GM12878 (cell line): ENCODE results near the gene LTBP2. TPM values are rescaled to one million over a fixed set of nuclear protein-coding genes. Genes with fewer than 3 reads are reported as not detected.

ENCODE experiments used
- ATAC-seq: fragments of 200-7000 bp; cut with Tn5 transposase; 3 replicates; pipeline ENCODE4 v1.9.1; 2020; ENCODE audit warnings: mild to moderate bottlenecking, moderate library complexity
- BruUV-seq: library from RNA; stranded (reverse); fragments of 400-500 nt; replicated peaks from 2 replicates; lab custom pipeline; 2021; lab: Mats Ljungman, UMichigan
- CTCF ChIA-PET: fragments of 300-600 bp; sonication (Branson Sonifier 250); formaldehyde crosslinking; extraction: SDS; loops from one replicate; lab custom pipeline; 2021; ENCODE audit warnings: inconsistent platforms; lab: Yijun Ruan, JAX
- POLR2A ChIA-PET: fragments of 350-600 bp; formaldehyde crosslinking; extraction: SDS; loops from one replicate; lab custom pipeline; 2021; ENCODE audit warnings: inconsistent platforms; lab: Charles Lee
- RAD21 ChIA-PET: fragments of 300-600 bp; sonication (Branson Sonifier 250); formaldehyde crosslinking; loops from one replicate; lab custom pipeline; 2023; ENCODE audit warnings: antibody characterized with exemption; ENCODE audit not compliant: unreplicated experiment; lab: Charles Lee
- SMC1A ChIA-PET: fragments of 300-600 bp; sonication (Branson Sonifier 250); formaldehyde crosslinking; loops from one replicate; lab custom pipeline; 2023; ENCODE audit not compliant: unreplicated experiment, uncharacterized antibody; lab: Charles Lee
- DNase-seq: peaks from one replicate; pipeline ENCODE4 v3.0.0-alpha.2; 2011; ENCODE audit warnings: low read depth, low spot score
- FAIRE-seq: peaks from 3 replicates; lab custom pipeline; 2011; peaks lifted over from hg19 to GRCh38; lab: Jason Lieb, UNC
- H2AFZ ChIP-seq: 2 replicates; pipeline ENCODE4 v1.6.0; 2011; ENCODE audit warnings: low read depth, low read length, control low read depth; ENCODE audit not compliant: control insufficient read depth
- H3K27ac ChIP-seq: 2 replicates; pipeline ENCODE4 v1.5.1; 2011; ENCODE audit warnings: control low read depth; ENCODE audit not compliant: control insufficient read depth, insufficient read depth
- H3K27me3 ChIP-seq, 2 experiments: replicated peaks in 1 of 2; 2 replicates each; pipeline versions ENCODE4 v1.6.0 to v1.6.1; 2011; ENCODE audit warnings: low read length in 1 of 2; ENCODE audit not compliant: control insufficient read depth in 2 of 2, insufficient read depth in 2 of 2
- H3K36me3 ChIP-seq, 2 experiments: 2 replicates each; pipeline ENCODE4 v1.5.1; 2011; ENCODE audit warnings: low read length in 1 of 2; ENCODE audit not compliant: control insufficient read depth in 2 of 2, insufficient read depth in 2 of 2
- H3K4me1 ChIP-seq: 2 replicates; pipeline ENCODE4 v1.6.1; 2011; ENCODE audit warnings: mild to moderate bottlenecking, low read length, moderate library complexity, mixed read lengths; ENCODE audit not compliant: control insufficient read depth, insufficient read depth
- H3K4me2 ChIP-seq: 2 replicates; pipeline ENCODE4 v1.6.0; 2011; ENCODE audit warnings: control low read depth; ENCODE audit not compliant: control insufficient read depth, insufficient read depth
- H3K4me3 ChIP-seq: fragments of 200-600 bp; sonication (generic); 2 replicates; pipeline ENCODE4 v1.5.1; 2016
- H3K79me2 ChIP-seq: 2 replicates; pipeline ENCODE4 v1.6.0; 2011; ENCODE audit warnings: low read length; ENCODE audit not compliant: control insufficient read depth, insufficient read depth
- H3K9ac ChIP-seq: 2 replicates; pipeline ENCODE4 v1.8.0; 2011; ENCODE audit warnings: low read length, control low read depth, mixed read lengths; ENCODE audit not compliant: control insufficient read depth, insufficient read depth
- H3K9me3 ChIP-seq: replicated peaks from 3 replicates; pipeline ENCODE4 v1.5.1; 2011; ENCODE audit warnings: mild to moderate bottlenecking, low read length; ENCODE audit not compliant: control insufficient read depth, insufficient read depth
- H4K20me1 ChIP-seq: 2 replicates; pipeline ENCODE4 v1.6.0; 2011; ENCODE audit not compliant: control insufficient read depth, insufficient read depth
- CHD1 ChIP-seq: IDR thresholded peaks from 2 replicates; pipeline ENCODE4 v1.6.1; 2012; ENCODE audit warnings: low read depth, low read length, improper control_type of control experiment
- GABPA ChIP-seq: IDR thresholded peaks from 2 replicates; pipeline ENCODE4 v1.6.1; 2014; ENCODE audit warnings: antibody characterized with exemption, low read depth, mild to moderate bottlenecking, inconsistent platforms
- IKZF2 ChIP-seq, 2 experiments: fragments of 450-650 bp; IDR thresholded peaks; 2 replicates each; pipeline ENCODE4 v1.6.1; 2017; ENCODE audit warnings: mild to moderate bottlenecking in 2 of 2, moderate library complexity in 2 of 2
- MEF2A ChIP-seq: IDR thresholded peaks from 2 replicates; pipeline ENCODE4 v1.6.1; 2011; ENCODE audit warnings: low read depth, mild to moderate bottlenecking, low read length, moderate library complexity; ENCODE audit not compliant: insufficient read depth
- MEF2B ChIP-seq: fragments of 450-650 bp; IDR thresholded peaks from 2 replicates; pipeline ENCODE4 v1.6.1; 2018; ENCODE audit warnings: mild to moderate bottlenecking, moderate library complexity; ENCODE audit not compliant: partially characterized antibody, poor library complexity, severe bottlenecking
- PKNOX1 ChIP-seq: fragments of 450-650 bp; IDR thresholded peaks from 2 replicates; pipeline ENCODE4 v1.6.1; 2016; ENCODE audit warnings: mild to moderate bottlenecking
- SREBF1 ChIP-seq: IDR thresholded peaks from 2 replicates; pipeline ENCODE4 v1.6.1; 2012; ENCODE audit warnings: mild to moderate bottlenecking, low read length
- SUZ12 ChIP-seq: fragments of 200-600 bp; sonication (generic); IDR thresholded peaks from one replicate; pipeline ENCODE4 v1.6.1; 2018; ENCODE audit warnings: antibody characterized with exemption, mild to moderate bottlenecking; ENCODE audit not compliant: unreplicated experiment
- TARDBP ChIP-seq: IDR thresholded peaks from 2 replicates; pipeline ENCODE4 v1.6.1; 2016; ENCODE audit warnings: borderline replicate concordance
- TCF12 ChIP-seq: IDR thresholded peaks from 2 replicates; pipeline ENCODE4 v1.6.1; 2011; ENCODE audit warnings: low read depth, mild to moderate bottlenecking, low read length
- ZNF592 ChIP-seq: fragments of 450-650 bp; IDR thresholded peaks from 2 replicates; pipeline ENCODE4 v1.6.1; 2017; ENCODE audit warnings: mild to moderate bottlenecking, moderate library complexity
- WGBS: methylation state at CpG from one replicate; pipeline ENCODE4 v1.1.6; 2016; ENCODE audit warnings: low lambda C conversion rate; ENCODE audit not compliant: insufficient replicate concordance, insufficient coverage; ENCODE audit errors: missing lambda C conversion rate; 5-methylcytosine and 5-hydroxymethylcytosine counted together
- in situ Hi-C: fragments of 300-500 bp; cut with MboI; formaldehyde crosslinking; loops from 9 replicates; pipeline ENCODE4 v1.14.3; 2018; ENCODE audit warnings: mixed read lengths
- intact Hi-C: fragments of 100-400 bp; cut with micrococcal nuclease; formaldehyde crosslinking; loops from one replicate; pipeline ENCODE4 v1.14.2; 2022; ENCODE audit not compliant: unreplicated experiment
- polyA plus RNA-seq, 11 experiments: library from polyadenylated mRNA; depleted of rRNA in 4 of 11; unstranded in 6 of 11; stranded (reverse) in 5 of 11; fragments of >200 nt; fragmentation: Nextera tagmentation in 4 of 11; fragmentation: Illumina TruSeq in 1 of 11; extraction: Ambion mirVana in 4 of 11; extraction: Trizol in 1 of 11; gene quantifications; 1 replicate in 1 of 11; 2 replicates in 10 of 11; pipeline versions ENCODE4 v1.2.1 to v1.2.3, GENCODE V29; 2011 to 2016; ENCODE audit warnings: inconsistent platforms in 2 of 11, missing spikeins in 2 of 11, low read depth in 1 of 11
- total RNA-seq, 4 experiments: library from RNA; depleted of rRNA in 3 of 4; stranded (reverse); fragments of >200 nt in 3 of 4; fragmentation: Illumina TruSeq in 1 of 4; extraction: Trizol in 1 of 4; gene quantifications; 2 replicates each; pipeline versions ENCODE4 v1.2.1 to v1.2.3, GENCODE V29; 2013 to 2021
- TF ChIP-seq, protein P1 (sequence below): IDR thresholded peaks from 2 replicates; pipeline ENCODE4 v1.6.1; 2012; ENCODE audit warnings: low read depth, low read length, improper control_type of control experiment

Gene LTBP2
- total and polyA plus RNA-seq, 10 of the 15 experiments (the other 5 are each of a cell fraction or from before 2014, with no cell fraction given) = 0.03 to 0.23 (median 0.06) TPM; not detected in 1

DNA sequence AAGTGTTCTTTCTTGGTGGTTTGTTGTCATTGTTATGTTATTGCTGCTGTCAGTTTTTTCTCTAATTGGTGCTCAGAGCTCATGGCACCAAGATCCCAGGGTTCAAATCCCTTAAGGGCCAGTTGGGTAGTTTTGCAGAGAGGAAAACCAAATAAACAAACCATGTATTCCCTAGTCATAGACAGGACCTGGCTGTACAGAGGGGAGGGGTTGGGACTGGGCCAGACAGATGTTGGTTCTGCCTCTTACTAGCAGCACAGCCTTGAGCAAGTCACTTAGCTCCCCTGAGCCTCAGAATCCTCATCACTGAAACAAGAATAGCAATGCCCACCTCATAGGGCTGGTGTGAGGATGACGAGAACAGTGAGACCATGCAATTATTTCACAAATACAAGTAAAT, 53.4 kb downstream of the LTBP2 start:
- no peaks in the 10 kb centered on the region for H3K79me2 ChIP-seq
- H3K27ac ChIP-seq = no peak overlapping the region
- no peak for ATAC-seq
- CTCF ChIA-PET = no interaction called here
- POLR2A ChIA-PET = no interaction called here
- RAD21 ChIA-PET = no interaction called here
- no peak for TF ChIP-seq MEF2B
- no peak for TF ChIP-seq SUZ12
- no peak for TF ChIP-seq CHD1
- TF ChIP-seq GABPA = no peak
- no peak for TF ChIP-seq IKZF2 (IDR thresholded peaks at IDR 0.05)
- TF ChIP-seq ZNF592 = no peak
- TF ChIP-seq TCF12 = no peak
- TF ChIP-seq, protein P1, sequence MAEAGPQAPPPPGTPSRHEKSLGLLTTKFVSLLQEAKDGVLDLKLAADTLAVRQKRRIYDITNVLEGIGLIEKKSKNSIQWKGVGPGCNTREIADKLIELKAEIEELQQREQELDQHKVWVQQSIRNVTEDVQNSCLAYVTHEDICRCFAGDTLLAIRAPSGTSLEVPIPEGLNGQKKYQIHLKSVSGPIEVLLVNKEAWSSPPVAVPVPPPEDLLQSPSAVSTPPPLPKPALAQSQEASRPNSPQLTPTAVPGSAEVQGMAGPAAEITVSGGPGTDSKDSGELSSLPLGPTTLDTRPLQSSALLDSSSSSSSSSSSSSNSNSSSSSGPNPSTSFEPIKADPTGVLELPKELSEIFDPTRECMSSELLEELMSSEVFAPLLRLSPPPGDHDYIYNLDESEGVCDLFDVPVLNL = no peak
- no peak for TF ChIP-seq PKNOX1
- no peak for TF ChIP-seq MEF2A
- TF ChIP-seq TARDBP = no peak
- TF ChIP-seq SREBF1 = no peak
- BruUV-seq = no TSS peak
- no peak overlapping the region for H3K4me3 ChIP-seq
- 0% methylated on average over 1 of the region's 1 CpG for WGBS
- H3K9me3 ChIP-seq = no peaks in the 10 kb centered on the region
- in situ Hi-C loops = no loop called here
- FAIRE-seq = no peak
- H4K20me1 ChIP-seq = no peaks in the 10 kb centered on the region
- no peaks in the 10 kb centered on the region for H3K4me1 ChIP-seq
- no peaks in the 10 kb centered on the region for H3K36me3 ChIP-seq
- H2AFZ ChIP-seq = no peak overlapping the region
- DNase-seq = no peak
- intact Hi-C loops = no loop called here
- H3K4me2 ChIP-seq = no peak overlapping the region
- SMC1A ChIA-PET = no interaction called here
- H3K9ac ChIP-seq = no peak overlapping the region
- H3K27me3 ChIP-seq = peaks cover 0 to 2% of the 10 kb centered on the region in 2 experiments; a peak in 2 of 4 replicates
